ENCODE measurements around the gene PRKG1. TPM values are rescaled to one million over a fixed set of nuclear protein-coding genes. Genes with fewer than 3 reads are reported as not detected.

PRKG1 gene
- total RNA-seq, 1 experiment from 2014 or later: 0.09 TPM

- Mint-ChIP-seq H3K27ac (ENCODE audit: unreplicated experiment) (no peak overlapping the region), H3K27me3 (ENCODE audit: insufficient read depth, unreplicated experiment) (no peaks in the 10 kb centered on the region), H3K4me3 (ENCODE audit: unreplicated experiment) (no peak overlapping the region), H3K4me1 (ENCODE audit: low read depth, unreplicated experiment) (peaks cover 19% of the 10 kb centered on the region), H3K9me3 (ENCODE audit: unreplicated experiment) (no peaks in the 10 kb centered on the region), H3K36me3 (ENCODE audit: insufficient read depth, unreplicated experiment) (no peaks in the 10 kb centered on the region)
- TF ChIP-seq CTCF (IDR thresholded peaks at IDR 0.05; ENCODE audit: insufficient read depth in 1 of 2, low read depth in 1 of 2, low read length in 1 of 2, severe bottlenecking in 1 of 2, unreplicated experiment in 1 of 2): no peak
- H3K4me1 ChIP-seq: no peaks in the 10 kb centered on the region
- no TSS peak for BruUV-seq (replicated peaks)
- ChIA-PET CTCF (no interaction called here), POLR2A (no interaction called here)
- no peak for DNase-seq
- no peaks in the 10 kb centered on the region for H3K36me3 ChIP-seq (ENCODE audit: control insufficient read depth, insufficient read depth, low read length)
- no peak overlapping the region for H3K4me3 ChIP-seq (ENCODE audit: low read depth, low read length)
- no peaks in the 10 kb centered on the region for H3K9me3 ChIP-seq
- H3K27me3 ChIP-seq (replicated peaks; ENCODE audit: control insufficient read depth, insufficient read depth, low read length): no peaks in the 10 kb centered on the region
- intact Hi-C loops (cut with micrococcal nuclease; ENCODE audit: unreplicated experiment): no loop called here
These were observed 727.7 kb downstream of the PRKG1 start for GRCh38 chr10:51802030-51802429.

GRCh38 chr10:51804866-51805265 is 730.6 kb downstream of the PRKG1 start:
- Histone ChIP-seq H3K9me3 (no peaks in the 10 kb centered on the region), H3K36me3 (ENCODE audit: control insufficient read depth, insufficient read depth, low read length) (no peaks in the 10 kb centered on the region), H3K4me1 (no peaks in the 10 kb centered on the region), H3K4me3 (ENCODE audit: low read depth, low read length) (no peak overlapping the region), H3K27me3 (replicated peaks; ENCODE audit: control insufficient read depth, insufficient read depth, low read length) (no peaks in the 10 kb centered on the region)
- H3K9me3 Mint-ChIP-seq (ENCODE audit: unreplicated experiment): no peaks in the 10 kb centered on the region
- no peaks in the 10 kb centered on the region for H3K36me3 Mint-ChIP-seq (ENCODE audit: insufficient read depth, unreplicated experiment)
- no peak for TF ChIP-seq CTCF (IDR thresholded peaks at IDR 0.05; ENCODE audit: insufficient read depth in 1 of 2, low read depth in 1 of 2, low read length in 1 of 2, severe bottlenecking in 1 of 2, unreplicated experiment in 1 of 2)
- peaks cover 19% of the 10 kb centered on the region for H3K4me1 Mint-ChIP-seq (ENCODE audit: low read depth, unreplicated experiment)
- intact Hi-C loops (cut with micrococcal nuclease; ENCODE audit: unreplicated experiment): no loop called here
- no peaks in the 10 kb centered on the region for H3K27me3 Mint-ChIP-seq (ENCODE audit: insufficient read depth, unreplicated experiment)
- POLR2A ChIA-PET: interaction anchor here (0.5 kb wide), 1 partner anchor 191 kb away, joined by 3 read pairs; no protein-coding TSS in a partner anchor
- BruUV-seq (replicated peaks): no TSS peak
- H3K4me3 Mint-ChIP-seq (ENCODE audit: unreplicated experiment): no peak overlapping the region
- no peak for DNase-seq
- CTCF ChIA-PET: no interaction called here
- H3K27ac Mint-ChIP-seq (ENCODE audit: unreplicated experiment): no peak overlapping the region

GRCh38 chr10:51806079-51806835 is 732.0 kb downstream of the PRKG1 start:
- Mint-ChIP-seq H3K27me3 (ENCODE audit: insufficient read depth, unreplicated experiment) (no peaks in the 10 kb centered on the region), H3K4me3 (ENCODE audit: unreplicated experiment) (no peak overlapping the region), H3K27ac (ENCODE audit: unreplicated experiment) (no peak overlapping the region), H3K36me3 (ENCODE audit: insufficient read depth, unreplicated experiment) (no peaks in the 10 kb centered on the region), H3K9me3 (ENCODE audit: unreplicated experiment) (no peaks in the 10 kb centered on the region), H3K4me1 (ENCODE audit: low read depth, unreplicated experiment) (peaks cover 19% of the 10 kb centered on the region)
- no peaks in the 10 kb centered on the region for H3K4me1 ChIP-seq
- DNase-seq: no peak
- H3K27me3 ChIP-seq (replicated peaks; ENCODE audit: control insufficient read depth, insufficient read depth, low read length): no peaks in the 10 kb centered on the region
- H3K9me3 ChIP-seq: no peaks in the 10 kb centered on the region
- H3K36me3 ChIP-seq (ENCODE audit: control insufficient read depth, insufficient read depth, low read length): no peaks in the 10 kb centered on the region
- TF ChIP-seq CTCF (IDR thresholded peaks at IDR 0.05; ENCODE audit: insufficient read depth in 1 of 2, low read depth in 1 of 2, low read length in 1 of 2, severe bottlenecking in 1 of 2, unreplicated experiment in 1 of 2): no peak
- H3K4me3 ChIP-seq (ENCODE audit: low read depth, low read length): no peak overlapping the region
- ChIA-PET POLR2A (no interaction called here), CTCF (no interaction called here)
- no TSS peak for BruUV-seq (replicated peaks)
- intact Hi-C loops (cut with micrococcal nuclease; ENCODE audit: unreplicated experiment): no loop called here

Measured in Caco-2 (cell line).